ENCODE data around the gene TECPR2.

TECPR2 gene

DNA sequence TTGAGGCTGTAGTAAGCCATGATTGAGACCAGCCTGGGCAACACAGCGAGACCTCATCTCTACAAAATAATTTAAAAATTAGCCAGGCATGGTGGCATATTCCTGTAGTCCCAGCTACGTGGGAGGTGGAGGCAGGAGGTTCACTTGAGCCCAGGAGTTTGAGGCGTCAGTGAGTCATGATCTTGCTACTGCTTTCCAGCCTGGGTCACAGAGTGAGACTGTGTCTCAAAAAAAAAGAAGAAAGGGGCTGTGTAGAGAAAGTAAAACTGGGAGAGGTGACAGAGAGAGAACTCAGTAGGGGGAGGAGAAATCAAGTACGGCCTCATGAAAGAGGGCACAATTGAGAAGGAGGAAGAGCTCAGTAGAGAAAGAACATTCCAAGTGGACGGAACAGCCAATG is 12.4 kb downstream of the TECPR2 start:
- no peak for DNase-seq

DNA sequence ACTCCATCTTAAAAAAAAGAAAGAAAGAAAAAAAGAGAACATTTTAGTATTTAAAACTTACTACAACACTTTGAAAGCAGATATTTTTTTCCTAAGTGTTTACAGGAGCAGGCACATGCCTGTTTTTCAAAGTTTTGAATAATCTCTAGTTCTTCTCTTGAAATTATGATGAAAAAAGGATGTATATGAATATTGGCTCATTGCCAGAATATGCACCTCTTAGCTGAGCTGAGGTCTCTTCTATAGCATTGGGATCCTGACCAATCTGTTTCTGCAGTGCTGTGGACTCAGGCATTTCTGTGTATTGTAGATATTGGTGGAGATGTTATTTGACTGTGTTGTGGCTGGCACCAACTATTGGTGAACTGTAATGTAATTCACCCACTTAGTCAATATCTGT is 15.0 kb downstream of the TECPR2 start:
- no peak for DNase-seq

DNA sequence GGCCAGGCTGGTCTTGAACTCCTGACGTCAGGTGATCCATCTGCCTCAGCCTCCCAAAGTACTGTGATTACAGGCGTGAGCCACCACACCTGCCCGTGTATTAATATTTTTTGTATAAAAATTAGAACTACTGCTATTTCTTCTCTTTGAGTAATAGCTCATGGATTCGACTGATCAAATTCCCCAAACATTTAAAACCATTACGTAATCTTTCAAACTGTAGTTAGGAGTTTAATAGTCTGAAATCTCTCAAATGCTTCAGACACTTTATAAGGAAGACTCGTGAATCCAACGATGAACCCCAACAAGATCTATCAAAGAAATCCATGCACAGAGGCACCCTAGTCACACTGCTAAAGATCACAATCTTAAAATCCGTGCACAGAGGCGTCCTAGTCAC is 16.1 kb downstream of the TECPR2 start:
- DNase-seq = no peak

DNA sequence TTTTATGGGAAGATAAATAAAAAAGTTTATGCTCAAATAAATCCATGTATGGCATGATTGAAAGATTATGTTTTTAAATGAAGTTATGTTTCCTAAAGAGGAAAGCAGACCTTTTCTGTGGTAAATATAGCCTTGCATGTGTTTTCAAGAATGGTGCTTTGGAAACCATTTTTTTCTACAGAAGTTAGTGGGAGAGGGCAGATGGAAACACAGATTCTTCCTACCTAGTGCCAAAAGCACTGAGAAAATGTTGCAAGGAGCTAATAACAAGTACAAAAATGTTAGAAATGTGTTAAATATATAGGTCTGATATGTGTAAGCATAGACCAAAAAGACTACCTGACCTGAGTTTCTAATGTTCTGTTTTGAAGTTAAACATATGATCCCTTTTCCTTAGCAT is 24.3 kb downstream of the TECPR2 start:
- DNase-seq = no peak

DNA sequence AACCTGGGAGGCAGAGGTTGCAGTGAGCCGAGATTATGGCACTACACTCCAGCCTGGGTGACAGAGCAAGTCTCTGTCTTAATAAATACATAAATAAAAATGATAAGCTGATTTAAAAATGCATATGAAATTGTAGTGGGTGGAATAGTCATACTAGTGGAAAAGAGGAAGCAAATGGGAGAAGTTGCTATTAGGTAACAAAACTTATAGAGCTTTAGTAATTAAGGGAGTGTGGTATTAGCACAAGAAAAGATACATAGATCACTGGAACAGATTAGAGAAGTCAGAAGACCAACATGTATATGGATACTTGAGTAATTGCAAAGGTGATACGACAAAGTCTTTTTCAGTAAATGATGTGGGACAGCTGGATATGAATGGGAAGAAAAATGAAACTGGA is 26.5 kb downstream of the TECPR2 start:
- DNase-seq = no peak

DNA sequence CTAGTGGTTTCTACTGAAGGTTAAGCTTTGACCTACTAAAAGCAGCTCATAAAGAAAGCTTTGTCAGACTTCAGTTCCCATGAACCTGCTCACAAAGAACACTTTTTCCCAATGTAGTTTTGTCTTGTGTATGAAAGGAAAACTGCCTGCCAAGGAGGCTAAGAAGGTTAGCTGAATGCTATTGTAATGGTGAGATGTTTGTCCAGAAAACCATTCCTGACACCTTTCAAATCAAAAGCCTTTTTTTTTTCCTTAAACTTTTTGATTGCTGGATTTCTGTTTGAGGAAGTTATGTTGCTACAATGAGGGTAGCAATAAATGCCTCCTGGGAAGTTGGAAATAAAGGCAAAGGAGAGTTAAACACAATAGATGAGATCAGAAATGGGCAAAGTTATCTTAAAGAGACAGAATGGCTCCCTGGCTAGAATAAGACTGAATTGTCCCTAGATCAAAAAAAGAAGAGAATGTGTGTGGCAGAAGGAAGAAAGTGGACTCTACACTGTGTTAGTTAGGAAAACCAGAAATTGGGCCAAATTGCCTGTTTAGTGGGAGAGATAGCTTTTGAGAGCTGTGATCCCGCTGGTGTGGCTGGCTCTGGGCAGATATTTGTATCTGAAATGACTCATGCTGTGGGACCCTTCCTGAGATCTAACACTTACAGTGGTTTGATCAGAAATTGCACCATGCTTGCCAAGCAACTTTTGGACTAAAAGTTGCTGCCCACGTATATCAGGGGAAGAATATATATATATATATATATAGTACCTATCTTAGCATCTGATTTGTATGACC is 27.5 kb downstream of the TECPR2 start:
- DNase-seq = no peak

DNA sequence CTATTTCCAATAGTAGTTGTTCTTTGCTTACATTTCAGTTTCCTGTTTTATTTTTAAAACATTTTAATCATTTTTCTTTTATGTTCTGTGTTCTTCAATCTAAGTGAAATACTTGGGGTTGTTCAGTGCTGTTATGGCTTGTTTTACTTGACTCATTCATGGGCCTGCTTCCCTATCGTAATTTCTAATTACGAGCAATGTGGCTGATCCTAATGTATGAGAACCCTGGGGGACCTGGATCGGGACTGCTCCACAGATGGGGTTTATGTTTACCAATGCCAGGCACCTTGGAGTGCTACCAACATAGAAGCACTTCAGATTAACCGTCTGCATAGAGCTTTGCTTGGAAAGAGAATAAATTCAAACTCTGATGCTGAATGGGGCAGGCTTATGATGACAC is 29.8 kb downstream of the TECPR2 start:
- DNase-seq = no peak

DNA sequence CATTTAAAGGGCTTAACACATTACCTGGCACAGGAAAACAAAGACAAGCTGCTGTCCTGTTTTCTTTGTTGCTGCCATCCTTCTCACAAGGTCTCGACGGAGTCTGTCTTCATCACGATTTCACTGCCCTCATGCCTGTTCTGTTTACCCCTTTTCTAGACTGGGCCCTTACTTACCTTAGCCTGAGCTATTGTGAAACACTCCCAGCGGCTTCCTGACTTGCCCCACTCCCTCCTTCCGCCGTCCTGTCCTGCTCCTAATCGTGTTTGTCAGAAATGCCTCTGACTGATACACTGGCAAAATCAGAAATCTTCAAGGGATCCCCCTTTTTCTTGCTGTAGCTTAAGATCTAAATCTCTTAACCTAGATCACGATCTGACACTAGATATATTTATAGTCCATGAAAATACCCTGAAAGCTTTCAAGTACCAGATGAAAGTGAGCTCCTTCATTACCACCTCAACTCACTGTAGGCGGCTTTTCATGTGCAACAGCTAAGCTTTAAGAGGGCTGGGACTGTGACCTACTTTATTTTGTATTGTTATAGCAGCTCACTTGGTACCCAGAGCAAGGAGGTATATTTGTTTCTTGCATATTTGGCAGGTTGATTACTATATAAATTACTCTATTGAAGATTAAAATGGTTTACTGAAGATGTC is 32.1 kb downstream of the TECPR2 start:
- DNase-seq = no peak

DNA sequence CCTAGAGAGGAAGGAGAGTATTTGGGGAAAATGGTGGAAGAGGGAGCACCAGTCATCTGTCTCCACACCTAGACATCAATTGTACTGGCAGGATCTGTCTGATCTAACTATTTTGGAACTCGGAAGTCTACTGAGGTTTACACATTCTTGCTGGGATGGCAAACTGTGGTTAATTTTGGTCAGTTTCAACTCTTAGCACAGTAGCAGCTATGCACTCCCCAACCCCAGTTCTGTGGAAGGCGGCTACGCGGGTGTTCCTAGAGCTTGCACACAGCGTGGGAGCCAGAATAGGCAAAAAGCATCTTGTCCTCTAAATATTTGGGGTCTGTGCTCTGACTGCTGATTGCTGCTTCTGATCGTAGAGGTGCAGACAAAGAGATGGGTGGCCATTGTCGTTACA is 33.8 kb downstream of the TECPR2 start:
- DNase-seq = no peak

DNA sequence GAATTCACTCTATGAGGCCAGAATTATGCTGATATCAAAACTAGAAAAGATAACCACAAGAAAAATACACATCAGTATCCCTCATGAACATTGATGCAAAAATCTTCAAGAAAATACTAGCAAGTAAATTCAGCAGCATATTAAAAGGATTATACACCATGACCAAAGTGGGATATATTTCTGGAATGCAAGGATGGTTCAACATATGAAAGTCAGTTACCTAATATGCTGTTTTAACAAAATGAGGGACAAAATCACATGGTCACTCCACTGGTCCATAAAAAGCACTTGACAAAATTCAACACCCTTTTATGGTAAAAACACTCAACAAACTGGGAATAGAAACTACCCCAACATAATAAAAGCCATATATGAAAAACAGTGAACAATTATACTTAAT is 40.3 kb downstream of the TECPR2 start:
- DNase-seq = no peak

DNA sequence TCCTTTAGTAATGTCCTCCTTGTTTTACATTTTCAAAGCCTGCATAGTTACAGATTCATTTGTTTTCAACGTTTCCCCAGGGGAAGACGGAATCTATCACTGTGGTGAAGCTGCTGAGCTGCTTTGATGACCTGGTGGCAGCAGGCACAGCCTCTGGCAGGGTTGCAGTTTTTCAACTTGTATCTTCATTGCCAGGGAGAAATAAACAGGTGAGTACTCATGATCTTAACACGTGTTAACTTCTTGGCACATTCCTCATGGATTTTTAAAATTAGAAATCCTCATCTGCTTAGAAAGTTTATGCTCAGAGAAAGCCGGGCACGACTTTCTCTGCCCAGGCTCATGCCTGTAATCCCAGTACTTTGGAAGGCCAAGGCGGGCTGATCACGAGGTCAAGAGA is 44.5 kb downstream of the TECPR2 start:
- no peak for DNase-seq

DNA sequence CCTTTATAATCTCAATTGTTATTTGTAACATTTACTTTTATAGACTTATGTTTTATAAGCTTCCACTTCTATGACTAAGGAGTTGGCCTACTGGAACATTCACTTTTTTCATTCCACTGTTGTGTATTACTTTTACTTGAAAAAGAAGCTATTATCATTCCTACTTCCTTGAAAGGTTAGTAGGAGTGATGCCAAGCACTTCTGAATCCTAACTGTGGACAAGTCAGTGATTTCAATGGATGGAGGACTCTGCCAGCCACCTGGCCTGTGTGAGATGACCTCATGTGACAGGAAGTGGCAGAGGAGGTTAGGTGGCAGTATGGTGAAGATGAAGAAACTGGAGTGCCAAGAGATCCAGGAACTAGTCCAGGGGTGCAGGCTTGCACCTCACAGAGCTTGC is 46.0 kb downstream of the TECPR2 start:
- no peak for DNase-seq

DNA sequence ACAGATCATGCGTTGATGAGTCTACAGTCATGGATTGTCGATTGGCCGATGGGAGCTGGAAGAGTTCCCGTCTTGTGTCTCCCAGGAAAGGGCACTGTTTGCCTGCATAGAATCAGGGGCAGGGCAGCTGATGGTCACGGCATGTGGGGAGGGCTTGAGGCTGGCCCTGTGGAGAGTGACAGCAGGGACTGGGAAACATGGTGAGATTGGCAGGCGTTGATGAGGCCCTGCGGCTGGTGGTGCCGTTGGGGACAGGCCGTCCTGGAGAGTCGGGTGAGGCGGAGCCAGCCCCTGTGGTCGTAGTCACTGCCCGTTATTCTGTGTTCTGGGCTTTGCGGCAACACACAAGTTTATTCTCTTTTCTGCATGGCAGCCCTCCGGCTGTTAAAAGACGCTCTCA is 52.9 kb downstream of the TECPR2 start:
- DNase-seq = no peak

DNA sequence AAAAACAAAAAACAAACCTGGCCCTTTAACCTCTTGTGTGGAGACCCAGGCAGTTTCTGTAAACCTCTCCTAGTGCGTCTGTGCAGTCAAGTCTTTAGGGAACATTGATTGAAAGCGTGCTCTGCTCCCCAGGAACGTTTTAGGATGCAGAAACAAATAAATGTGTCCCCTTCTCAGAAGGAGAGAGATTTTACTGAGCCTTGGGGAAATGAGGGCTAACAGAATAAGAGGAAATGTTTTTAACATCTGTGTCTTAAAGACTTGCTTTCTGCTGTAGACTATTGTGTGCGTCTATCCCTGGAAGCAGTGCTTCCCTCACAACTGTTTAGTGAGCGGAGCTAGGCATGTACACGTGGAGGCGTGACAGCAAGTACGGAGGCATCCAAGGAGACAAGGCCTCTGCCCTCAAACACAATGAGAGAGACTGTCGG is 54.3 kb downstream of the TECPR2 start:
- no peak for DNase-seq

DNA sequence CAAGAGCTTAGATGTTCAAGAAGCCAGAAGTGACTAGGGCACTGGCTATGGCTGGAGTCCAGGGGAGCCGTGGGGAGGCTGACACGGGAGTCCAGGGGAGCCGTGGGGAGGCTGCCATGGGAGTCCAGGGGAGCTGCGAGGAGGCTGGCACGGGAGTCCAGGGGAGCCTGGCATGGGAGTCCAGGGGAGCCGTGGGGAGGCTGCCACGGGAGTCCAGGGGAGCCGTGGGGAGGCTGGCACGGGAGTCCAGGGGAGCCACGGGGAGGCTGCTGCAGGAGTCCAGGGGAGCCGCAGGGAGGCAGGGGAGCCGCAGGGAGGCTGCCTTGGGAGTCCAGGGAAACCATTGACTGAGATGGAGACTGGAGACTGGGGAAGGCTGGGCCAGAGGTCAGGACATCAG is 54.9 kb downstream of the TECPR2 start:
- no peak for DNase-seq

DNA sequence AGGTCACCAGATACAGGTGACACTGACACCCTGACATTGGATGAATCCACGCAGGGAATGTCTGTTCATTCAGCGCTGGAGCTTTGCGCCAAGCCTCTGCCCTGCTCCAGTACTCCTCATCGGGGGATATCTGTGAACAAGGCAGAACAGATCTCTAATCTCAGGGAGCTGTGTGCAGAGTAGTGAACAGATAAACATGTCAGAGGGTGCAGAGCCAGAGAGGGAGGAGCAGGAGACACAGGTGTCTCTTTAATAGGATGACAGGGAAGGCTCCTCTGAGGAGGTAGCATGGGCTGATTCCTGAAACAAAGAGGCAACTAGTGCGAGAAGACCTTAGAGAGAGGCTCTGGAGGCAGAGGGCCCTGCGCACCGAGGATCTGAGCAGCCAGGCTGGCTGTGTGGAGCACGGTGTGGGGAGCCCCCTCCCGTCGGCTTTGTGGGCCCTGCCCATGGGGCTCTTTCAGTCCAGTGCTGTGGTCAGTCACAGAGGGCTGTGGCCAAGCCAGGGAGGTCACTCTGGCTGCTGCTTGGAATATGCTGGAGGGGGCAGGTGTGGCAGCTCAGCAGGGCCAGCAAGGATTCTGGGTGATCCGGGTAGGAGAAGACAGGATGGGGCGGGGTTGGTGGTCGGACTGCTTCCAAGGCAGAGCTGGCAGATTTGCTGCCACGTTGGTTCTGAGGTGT is 55.6 kb downstream of the TECPR2 start:
- no peak for DNase-seq

DNA sequence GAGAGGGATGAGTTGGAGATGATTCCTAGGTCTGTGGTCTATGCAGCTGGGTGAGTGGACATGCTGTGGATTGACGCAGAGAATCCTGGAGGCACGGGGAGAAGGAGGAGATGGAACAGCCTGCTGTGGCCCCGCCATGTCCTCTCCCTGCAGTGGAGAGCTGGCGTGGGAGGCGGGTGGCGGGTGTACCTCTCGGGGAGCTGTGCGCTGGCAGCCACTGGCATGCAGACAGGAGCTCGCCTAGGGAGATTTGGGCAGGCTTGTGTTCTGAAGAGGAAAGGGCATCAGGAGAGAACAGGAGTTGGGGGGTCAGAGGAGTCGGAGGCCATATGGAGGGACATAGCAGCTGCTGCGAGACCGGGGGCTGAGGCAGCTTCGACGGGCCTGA is 56.1 kb downstream of the TECPR2 start:
- DNase-seq = no peak

DNA sequence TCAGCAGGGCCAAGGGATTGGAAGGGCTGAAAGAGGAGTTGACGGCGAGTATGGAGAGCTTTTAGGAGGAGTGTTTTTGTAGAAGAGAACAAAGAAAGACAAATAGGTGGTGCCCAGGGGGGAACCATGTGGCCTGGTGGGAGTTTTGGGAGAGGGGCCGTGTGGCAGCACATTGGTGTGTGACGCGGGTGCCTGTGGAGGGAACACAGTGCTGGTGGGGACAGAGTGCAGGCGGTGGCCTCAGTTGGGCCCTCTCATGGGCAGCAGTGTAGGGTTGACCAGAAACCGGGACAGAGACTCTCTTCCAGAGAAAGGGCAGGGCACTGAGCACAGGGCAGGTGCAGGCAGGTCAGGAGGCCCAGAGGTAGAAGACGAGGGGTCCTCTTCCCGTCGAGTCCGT is 56.5 kb downstream of the TECPR2 start:
- no peak for DNase-seq

DNA sequence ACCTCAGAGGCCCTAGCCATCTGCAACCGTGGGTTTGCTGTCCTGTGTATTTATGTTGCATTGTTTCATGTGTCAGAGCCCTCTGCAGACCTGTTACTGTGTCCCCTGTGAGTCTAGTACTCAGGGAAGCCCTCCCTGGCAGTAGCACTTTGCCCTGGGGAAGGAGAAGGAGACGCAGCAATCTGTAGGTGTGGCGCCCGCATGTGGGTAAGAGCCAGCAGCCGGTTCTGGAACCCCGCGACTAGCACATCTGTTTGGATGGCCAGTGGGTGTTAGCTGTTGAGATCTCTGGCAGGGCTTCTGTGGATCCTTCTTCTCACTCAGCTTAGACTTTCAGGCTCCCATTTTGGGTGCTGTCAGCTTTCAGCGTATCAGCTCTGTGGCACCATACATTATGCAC is 57.0 kb downstream of the TECPR2 start:
- DNase-seq = no peak

DNA sequence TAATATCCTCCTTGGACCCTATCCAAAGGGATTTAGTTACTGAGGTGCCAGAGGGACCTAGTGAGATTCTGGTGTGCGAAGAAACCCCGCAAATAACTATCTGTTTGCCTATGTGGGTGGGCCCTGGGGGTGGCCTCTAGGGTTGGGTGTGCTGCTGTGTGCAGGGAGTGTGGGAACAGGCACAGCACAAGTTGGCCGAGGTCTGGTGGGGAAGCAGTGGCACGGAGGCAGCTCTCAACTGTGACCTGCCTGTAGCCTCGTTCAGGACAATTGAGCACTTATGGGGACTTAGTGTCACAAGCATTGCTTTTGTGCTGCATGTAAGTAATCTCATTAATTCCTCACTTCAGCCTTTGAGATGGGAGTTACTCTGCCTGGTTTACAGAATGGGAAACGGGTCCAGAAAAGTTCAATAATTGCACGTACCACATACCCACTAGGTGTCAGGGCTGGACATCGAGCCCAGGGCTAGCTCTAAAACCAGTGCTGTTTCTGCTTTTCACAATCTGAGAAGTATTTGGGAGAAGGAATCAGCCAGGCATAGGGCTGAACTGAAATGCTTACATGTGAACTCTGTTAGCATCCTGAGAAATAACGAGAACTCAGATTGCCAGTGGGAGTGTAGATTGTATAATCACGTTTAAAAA is 58.8 kb downstream of the TECPR2 start:
- DNase-seq = no peak

DNA sequence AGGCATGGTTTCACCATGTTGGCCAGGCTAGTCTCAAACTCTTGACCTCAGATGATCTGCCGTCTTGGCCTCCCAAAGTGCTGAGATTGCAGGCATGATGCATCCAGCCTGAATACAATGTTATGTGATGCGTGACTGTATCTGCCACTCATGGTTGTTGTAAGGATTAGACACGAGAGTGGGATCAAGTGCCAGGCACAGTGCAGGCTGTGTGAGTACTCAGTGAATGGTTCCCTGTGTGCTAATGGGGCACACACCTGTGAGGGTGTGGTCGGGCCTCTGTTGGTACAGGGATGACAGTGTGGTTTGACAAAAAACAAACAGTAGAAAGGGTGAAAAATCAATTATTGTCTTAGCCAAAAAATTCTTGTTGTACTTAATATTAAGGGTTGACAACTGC is 61.8 kb downstream of the TECPR2 start:
- DNase-seq = no peak

DNA sequence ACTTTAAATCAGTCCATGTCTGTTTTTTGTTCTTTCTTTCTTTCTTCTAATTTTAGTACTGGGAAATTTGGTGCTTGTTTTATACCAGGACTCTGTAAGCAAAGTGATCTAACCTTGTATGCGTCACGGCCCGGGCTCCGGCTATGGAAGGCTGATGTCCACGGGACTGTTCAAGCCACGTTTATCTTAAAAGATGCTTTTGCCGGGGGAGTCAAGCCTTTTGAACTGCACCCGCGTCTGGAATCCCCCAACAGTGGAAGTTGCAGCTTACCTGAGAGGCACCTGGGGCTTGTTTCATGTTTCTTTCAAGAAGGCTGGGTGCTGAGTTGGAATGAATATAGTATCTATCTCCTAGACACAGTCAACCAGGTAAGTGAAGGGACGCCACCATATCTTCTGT is 62.2 kb downstream of the TECPR2 start:
- DNase-seq = no peak

DNA sequence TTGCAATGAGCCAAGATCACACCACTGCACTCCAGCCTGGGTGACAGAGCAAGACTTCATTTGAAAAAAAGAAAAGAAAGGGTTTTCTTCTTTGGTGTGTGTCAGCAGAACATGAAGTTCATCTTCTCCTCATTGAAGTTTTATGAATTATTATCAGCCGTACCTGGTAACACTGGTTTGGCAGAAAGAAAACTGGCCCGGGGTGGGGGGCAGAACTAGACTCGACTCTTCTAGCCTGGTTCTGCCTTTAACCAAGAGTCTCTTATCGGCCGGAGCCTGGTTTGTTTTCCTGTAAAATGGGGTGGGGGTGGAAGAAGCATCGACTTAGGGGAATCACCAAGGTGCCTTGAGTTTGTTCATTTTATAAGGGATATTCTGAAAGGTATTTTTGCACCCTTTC is 64.1 kb downstream of the TECPR2 start:
- DNase-seq = no peak

DNA sequence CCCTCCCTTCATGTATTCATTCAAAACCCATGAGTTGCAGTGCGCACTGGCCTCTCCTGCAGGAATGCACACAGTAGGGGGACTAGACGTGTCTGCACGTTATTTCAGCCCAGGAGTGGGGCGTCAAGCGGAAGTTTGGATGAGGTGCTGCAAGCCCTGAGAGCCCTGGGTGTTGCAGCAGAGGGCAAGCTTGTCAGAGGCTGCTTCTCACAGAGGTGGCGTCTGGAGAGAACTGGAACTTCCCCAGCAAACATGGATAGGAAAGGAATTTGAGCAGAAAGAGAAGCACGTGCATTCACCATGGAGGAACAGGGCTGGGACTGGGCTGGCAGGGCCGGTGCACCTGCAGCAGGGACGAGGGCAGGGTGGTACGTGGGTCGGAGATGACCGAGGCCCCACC is 64.9 kb downstream of the TECPR2 start:
- DNase-seq = no peak
